HG03521 (cell line): ENCODE data around the gene GOSR2.
"Not testable (repeated sequence)": the region's sequence is repeated elsewhere in the genome, so short reads cannot be mapped to it uniquely, and the experiment has no call there.

Experiments used
- ATAC-seq: cut with Tn5 transposase; IDR thresholded peaks from one replicate; pipeline ENCODE4 v1.9.1; 2021; ENCODE audit warnings: mild to moderate bottlenecking, moderate library complexity; ENCODE audit not compliant: unreplicated experiment

GOSR2 gene

DNA sequence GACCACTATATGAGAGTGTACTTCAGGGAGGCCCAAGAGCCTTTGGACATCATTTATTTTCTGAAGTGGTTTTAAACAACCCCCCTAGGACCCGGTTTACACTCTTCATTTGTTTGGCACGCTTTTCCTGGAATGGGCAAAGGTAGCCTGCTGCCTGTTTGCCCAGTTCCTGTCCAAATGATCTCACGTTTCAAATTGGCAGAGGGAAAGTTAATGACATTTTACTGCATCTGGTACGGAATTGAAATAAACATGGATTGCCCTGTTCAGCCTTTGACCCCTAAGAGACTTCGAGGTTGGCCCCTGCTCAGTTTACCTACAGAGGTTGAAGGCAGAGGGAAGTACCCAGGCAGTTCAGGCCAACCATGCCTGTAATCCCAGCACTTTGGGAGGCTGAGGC is 61.9 kb downstream of the GOSR2 start:
- ATAC-seq: no peak

DNA sequence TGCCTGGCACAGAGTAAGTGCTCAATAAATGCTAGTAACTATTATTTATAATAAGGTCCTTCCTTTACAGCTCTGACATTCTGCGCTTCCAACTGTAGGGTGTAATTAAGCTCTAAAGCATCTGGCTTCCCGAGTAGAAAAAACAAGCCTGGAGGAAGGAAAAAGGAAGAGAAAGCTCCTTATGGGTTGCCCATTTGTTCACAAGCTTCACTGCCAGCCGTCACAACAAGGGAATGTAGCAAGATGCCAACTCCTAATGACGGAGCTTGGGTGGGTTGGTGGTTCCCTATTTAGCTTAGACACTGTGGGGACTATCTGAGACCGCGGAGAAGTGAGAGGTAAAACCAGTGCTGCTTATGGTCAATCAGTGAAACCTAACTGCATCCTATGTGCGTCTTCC is 63.4 kb downstream of the GOSR2 start:
- ATAC-seq: no peak

DNA sequence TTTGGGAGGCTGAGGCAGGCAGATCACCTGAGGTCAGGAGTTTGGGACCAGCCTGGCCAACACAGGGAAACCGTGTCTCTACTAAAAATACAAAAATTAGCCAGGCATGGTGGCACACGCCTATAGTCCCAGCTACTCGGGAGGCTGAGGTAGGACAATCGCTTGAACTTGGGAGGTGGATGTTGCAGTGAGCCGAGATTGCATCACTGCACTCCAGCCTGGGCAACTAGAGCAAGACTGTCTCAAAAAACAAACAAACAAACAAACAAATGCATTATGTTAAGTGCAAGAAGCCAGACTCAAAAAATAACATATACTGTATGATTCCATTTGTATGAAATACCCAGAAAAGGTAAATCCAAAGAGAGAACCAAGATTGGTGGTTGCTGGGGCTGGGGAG is 65.0 kb downstream of the GOSR2 start:
- ATAC-seq: not testable (repeated sequence)

DNA sequence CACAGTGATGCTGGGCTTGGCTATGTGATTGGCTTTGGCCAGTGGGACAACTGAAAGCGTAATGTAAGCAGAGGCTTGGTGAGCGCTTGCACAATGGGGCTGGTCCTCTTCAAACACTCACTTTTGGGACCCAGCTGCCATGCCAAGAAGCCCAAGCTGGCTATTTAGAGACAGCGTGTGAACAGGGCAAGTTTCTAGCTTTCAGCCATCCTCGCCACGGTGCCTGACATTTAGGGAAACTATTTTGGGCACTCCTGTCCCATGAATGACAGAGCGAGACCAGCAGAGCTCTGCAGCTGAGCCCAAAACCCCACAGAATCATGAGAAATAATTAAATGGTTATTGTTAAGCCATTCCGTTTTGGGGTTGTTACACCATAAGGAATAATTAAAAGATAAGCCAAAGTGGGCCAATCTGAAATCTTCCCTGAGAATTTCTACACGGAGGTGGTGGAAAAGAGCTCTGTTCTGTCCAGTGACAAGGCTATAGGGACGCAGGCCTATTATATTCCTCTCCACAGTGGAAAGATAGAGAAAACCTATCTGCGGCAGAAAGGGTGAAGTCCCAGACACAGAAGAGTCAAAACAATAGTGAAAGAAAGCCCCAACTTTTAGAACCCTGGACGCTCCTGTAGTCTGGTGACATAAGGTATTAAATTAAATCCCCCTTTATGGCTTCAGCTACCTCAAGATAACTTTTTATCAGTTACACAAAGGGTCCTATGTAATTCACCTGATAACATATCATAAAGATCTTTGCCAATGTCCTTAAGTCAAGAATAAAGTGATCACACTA is 66.9 kb downstream of the GOSR2 start:
- ATAC-seq: no peak

DNA sequence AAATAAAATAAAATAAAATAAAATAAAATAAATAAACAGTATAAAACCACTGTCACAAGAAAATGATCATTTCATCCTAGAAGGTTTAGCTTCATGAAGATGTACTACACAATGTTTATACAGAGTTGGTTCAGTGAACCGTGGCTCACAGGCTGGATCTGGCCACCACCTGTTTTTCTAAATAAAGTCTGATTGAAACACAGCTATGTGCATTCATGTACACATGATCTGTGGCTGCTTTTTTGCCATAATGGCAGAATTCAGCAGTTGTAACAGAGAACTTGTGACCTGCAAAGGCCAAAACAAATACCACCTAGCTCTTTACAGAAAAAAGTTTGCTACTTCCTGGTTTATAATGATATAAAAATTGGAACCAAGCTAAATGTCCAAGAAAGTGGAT is 68.7 kb downstream of the GOSR2 start:
- no peak for ATAC-seq
